HG03039 (cell line): Measurements from ENCODE around the gene SNRPD1.
"Not testable (repeated sequence)": the region's sequence is repeated elsewhere in the genome, so short reads cannot be mapped to it uniquely, and the experiment has no call there.

ENCODE experiments used
- ATAC-seq: cut with Tn5 transposase; IDR thresholded peaks from one replicate; pipeline ENCODE4 v1.9.1; 2021; ENCODE audit warnings: mild to moderate bottlenecking, moderate library complexity; ENCODE audit not compliant: unreplicated experiment

The SNRPD1 gene

GRCh38 chr18:21612125-21613039 lies at the start of gene SNRPD1:
Gene SNRPD1, plus strand, starts transcription at chr18:21612314. Its CDS starts 116 bp downstream, at chr18:21612430.
- peak; percentile 99 for ATAC-seq

DNA sequence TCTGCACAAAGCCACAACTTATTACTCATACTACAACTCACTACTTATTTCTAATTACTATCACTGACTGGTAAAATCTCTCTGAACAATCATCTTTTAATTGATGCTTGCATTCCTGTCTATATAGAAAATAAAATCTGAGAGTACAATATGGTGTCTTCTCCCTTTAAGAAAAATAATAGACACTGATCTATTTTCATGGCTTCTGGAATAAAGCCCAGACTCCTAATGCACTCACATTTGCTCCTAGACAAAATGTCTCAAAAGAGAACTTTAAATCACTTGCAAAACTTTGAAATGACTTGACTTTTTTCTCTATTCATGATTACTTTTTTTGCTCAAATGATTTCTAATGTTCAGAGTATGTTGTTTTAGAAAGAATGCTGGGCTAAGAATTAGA lies 40.3 kb upstream of the SNRPD1 start:
- ATAC-seq = no peak

GRCh38 chr18:21575656-21576055 lies 36.5 kb upstream of the SNRPD1 start:
- ATAC-seq = no peak

GRCh38 chr18:21584391-21584790 lies 27.7 kb upstream of the SNRPD1 start:
- ATAC-seq = no peak

DNA sequence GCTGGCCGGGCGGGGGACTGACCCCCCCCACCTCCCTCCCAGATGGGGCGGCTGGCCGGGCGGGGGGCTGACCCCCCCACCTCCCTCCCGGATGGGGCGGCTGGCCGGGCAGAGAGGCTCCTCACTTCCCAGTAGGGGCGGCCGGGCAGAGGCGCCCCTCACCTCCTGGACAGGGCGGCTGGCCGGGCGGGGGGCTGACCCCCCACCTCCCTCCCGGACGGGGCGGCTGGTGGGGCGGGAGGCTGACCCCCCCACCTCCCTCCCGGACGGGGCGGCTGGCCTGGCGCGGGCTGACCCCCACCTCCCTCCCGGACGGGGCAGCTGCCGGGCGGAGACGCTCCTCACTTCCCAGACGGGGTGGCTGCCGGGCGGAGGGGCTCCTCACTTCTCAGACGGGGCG lies 19.8 kb upstream of the SNRPD1 start:
- not testable (repeated sequence) for ATAC-seq

DNA sequence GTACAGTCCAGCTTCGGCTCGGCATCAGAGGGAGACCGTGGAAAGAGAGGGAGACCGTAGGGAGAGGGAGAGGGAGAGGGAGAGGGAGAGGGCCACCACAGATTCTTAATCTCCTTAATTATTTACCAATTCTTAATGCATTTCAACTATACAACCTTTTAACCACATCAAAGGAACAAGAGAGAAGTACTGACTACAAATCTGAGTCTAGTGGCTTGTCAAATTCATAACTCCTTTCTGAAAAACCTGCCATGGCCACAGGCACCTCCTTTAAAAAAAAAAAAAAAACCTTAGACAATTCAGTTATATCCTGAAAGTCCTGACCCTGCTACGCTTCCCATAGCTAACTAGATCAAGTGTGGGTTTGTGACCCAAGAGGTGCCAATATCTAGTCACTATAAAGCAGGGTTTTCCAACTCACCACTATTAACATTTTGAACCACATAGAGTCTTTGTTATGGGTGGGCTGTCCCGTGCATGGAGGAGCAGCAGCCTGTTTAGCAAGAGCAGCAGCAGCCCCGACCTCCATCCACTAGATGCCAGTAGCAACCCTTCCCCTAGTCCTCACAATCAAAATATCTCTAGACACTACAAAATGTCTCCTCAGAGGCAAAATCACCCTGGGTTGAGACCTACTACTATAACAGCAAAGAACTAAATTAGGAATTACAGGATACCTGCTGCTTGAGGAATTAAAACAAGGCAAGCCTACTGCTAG lies 18.4 kb upstream of the SNRPD1 start:
- no peak for ATAC-seq

DNA sequence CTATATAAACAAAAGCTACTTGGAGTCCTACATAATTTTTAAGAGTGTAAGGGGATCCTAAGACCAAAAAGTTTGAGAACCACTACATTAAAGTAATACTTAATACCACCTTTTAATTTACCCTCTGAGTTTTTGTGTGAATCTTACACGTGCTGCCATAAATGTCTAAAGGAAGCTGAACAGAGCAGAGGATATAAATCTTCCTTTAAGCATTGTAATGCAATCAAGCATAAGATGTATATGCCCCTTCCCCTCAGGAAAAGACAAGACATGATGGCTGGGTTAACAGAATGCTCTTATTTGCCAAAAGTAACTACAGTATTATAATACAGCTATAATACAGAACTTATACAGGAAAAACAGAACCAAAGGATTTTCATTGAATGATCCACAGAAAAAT lies 14.5 kb upstream of the SNRPD1 start:
- no peak for ATAC-seq

- no peak for ATAC-seq
These were observed 13.2 kb upstream of the SNRPD1 start for GRCh38 chr18:21598726-21599584.

- ATAC-seq = peak; percentile 38
These were observed 12.3 kb upstream of the SNRPD1 start for GRCh38 chr18:21599585-21600525.

GRCh38 chr18:21600526-21601410 lies 11.3 kb upstream of the SNRPD1 start, which contains the start of gene ESCO1:
Gene ESCO1, minus strand, starts transcription at chr18:21600704. Its CDS starts 25,861 bp downstream, at chr18:21574843.
- ATAC-seq = peak; percentile 82

DNA sequence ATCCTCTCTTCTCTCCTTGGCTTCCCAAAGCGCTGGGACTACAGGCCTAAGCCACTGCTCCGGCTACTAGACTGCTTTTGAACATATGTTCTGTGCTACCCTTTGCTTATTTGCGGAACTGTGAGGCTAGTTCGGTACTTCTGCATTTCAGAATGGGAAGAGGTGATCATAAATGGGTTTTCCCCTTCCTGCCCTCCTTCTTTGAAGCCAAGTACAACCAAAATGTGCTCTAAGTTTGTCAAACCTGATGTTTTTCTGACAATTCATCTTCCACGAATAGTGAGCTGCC lies 9.9 kb upstream of the SNRPD1 start:
- no peak for ATAC-seq

- no peak for ATAC-seq
These were observed 7.4 kb upstream of the SNRPD1 start for GRCh38 chr18:21604671-21605070.

DNA sequence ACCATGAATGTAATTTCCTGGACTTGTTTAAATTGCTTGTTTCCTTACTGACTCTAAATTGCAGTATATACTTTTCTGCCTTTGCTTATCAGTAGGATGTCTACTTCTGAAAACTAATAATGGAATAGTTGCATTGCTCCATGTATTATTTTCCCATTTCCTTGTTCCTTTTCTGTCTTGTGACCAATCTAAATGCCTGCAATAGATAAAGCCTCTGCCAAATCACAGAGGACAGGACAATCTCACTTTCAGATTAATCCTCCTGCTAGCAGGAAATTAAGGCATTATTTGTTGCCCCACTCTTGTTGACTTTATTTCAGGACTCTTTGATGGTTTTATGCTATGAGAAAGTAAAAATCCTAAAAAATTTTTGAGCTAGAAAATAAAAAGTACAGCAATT lies 6.9 kb upstream of the SNRPD1 start:
- ATAC-seq = no peak

DNA sequence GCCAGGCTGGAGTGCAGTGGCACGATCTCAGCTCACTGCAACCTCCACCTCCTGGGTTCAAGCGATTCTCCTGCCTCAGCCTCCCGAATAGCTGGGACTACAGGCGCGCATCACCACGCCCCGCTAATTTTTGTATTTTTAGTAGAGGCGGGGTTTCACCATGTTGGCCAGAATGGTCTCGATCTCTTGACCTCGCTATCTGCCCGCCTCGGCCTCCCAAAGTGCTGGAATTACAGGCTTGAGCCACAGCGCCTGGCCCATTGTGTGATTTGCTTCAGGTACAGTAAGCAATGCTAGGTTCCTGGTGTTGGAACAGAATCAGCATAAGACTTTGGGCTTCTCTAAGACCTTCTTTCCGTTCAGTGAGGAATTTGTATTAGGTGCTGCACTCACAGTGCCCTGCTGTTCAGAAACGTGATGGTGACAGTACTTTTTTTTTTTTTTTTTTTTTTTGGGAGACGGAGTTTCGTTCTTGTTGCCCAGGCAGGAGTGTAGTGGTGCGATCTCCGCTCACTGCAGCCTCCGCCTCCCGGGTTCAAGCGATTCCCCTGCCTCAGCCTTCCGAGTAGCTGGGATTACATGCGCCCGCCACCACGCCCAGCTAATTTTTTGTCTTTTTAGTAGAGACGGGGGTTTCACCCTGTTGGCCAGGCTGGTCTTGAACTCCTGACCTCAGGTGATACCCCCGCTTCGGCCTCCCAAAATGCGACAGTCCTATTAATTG lies 551 bp upstream of the SNRPD1 start:
- not testable (repeated sequence) for ATAC-seq

- ATAC-seq = not testable (repeated sequence)
These were observed 9.5 kb downstream of the SNRPD1 start for GRCh38 chr18:21621640-21622039.

GRCh38 chr18:21629089-21629832 lies 17.1 kb downstream of the SNRPD1 start:
- peak; percentile 90 for ATAC-seq

- no peak for ATAC-seq
These were observed 20.3 kb downstream of the SNRPD1 start for GRCh38 chr18:21632393-21632792.
